CD4-positive, alpha-beta T cell (primary cell): ENCODE data around the gene SLC2A8. TPM values are rescaled to one million over a fixed set of nuclear protein-coding genes. Genes with fewer than 3 reads are reported as not detected.

Experiments
- ATAC-seq: fragments of 200-7000 bp; cut with Tn5 transposase; one replicate; pipeline ENCODE4 v1.10.0; 2022; ENCODE audit warnings: mild to moderate bottlenecking; ENCODE audit not compliant: poor library complexity
- CTCF ChIA-PET: fragments of 350-600 bp; sonication (Branson Sonifier 250); formaldehyde crosslinking; loops from one replicate; lab custom pipeline; 2021; ENCODE audit warnings: antibody characterized with exemption, inconsistent platforms; lab: Charles Lee
- POLR2A ChIA-PET: fragments of 350-600 bp; sonication (Branson Sonifier 250); formaldehyde crosslinking; loops from one replicate; lab custom pipeline; 2021; ENCODE audit warnings: antibody characterized with exemption, inconsistent platforms; lab: Charles Lee
- DNase-seq, 14 experiments: peaks; one replicate each; pipeline ENCODE4 v3.0.0-alpha.2; 2013 to 2020; ENCODE audit warnings: mixed read lengths in 2 of 14
- H3K27ac ChIP-seq, 2 donors: one replicate each; pipeline versions ENCODE4 v1.5.1 to v1.7.0; 2013; ENCODE audit warnings: low read length in 2 of 2, low read depth in 1 of 2, mild to moderate bottlenecking in 1 of 2
- H3K27me3 ChIP-seq, 2 experiments: 1 replicate in 1 of 2; 2 replicates in 1 of 2; pipeline versions ENCODE4 v1.6.1 to v1.7.0; 2013; ENCODE audit warnings: low read length in 2 of 2, control low read depth in 1 of 2, mild to moderate bottlenecking in 1 of 2, moderate library complexity in 1 of 2; ENCODE audit not compliant: insufficient read depth in 2 of 2, control insufficient read depth in 1 of 2
- H3K36me3 ChIP-seq: one replicate; pipeline ENCODE4 v1.6.1; 2013; ENCODE audit warnings: low read length, control low read depth; ENCODE audit not compliant: insufficient read depth
- H3K4me1 ChIP-seq: one replicate; pipeline ENCODE4 v1.6.1; 2013; ENCODE audit warnings: low read length, control low read depth; ENCODE audit not compliant: insufficient read depth
- H3K4me3 ChIP-seq: one replicate; pipeline ENCODE4 v1.5.1; 2013; ENCODE audit warnings: mild to moderate bottlenecking, low read length, moderate library complexity
- H3K9me3 ChIP-seq, 2 experiments: 1 replicate in 1 of 2; 2 replicates in 1 of 2; pipeline versions ENCODE4 v1.6.1 to v1.7.0; 2013; ENCODE audit warnings: low read length in 2 of 2, mild to moderate bottlenecking in 2 of 2, control low read depth in 1 of 2, moderate library complexity in 1 of 2; ENCODE audit not compliant: control insufficient read depth in 1 of 2, insufficient read depth in 1 of 2
- H3K27ac Mint-ChIP-seq: one replicate; pipeline ENCODE4 v1.8.0; 2020; ENCODE audit warnings: mixed read lengths
- H3K27me3 Mint-ChIP-seq: one replicate; pipeline ENCODE4 v1.8.0; 2021; ENCODE audit warnings: mixed read lengths
- H3K36me3 Mint-ChIP-seq: one replicate; pipeline ENCODE4 v1.8.0; 2021; ENCODE audit warnings: low read depth, mixed read lengths
- H3K4me1 Mint-ChIP-seq: one replicate; pipeline ENCODE4 v1.8.0; 2021; ENCODE audit warnings: low read depth, mixed read lengths
- H3K4me3 Mint-ChIP-seq: one replicate; pipeline ENCODE4 v1.8.0; 2020; ENCODE audit warnings: mild to moderate bottlenecking, mixed read lengths
- H3K9me3 Mint-ChIP-seq: one replicate; pipeline ENCODE4 v1.8.0; 2020; ENCODE audit warnings: mixed read lengths
- intact Hi-C, 2 experiments: fragments of 100-400 bp; cut with DNase I in 1 of 2; cut with micrococcal nuclease in 1 of 2; formaldehyde crosslinking; loops; one replicate each; pipeline versions ENCODE4 v1.15.1 to v1.9.0; 2023 to 2025; cut with DNase I, micrococcal nuclease
- total RNA-seq, 174 experiments: library from RNA in 2 of 174; stranded (reverse) in 2 of 174; gene quantifications; one replicate each; pipeline ENCODE4 v1.2.3 and lab custom pipeline; 2021 to 2026
- TF ChIP-seq, protein P1 (sequence below): fragments of 200-600 bp; IDR thresholded peaks from one replicate; pipeline ENCODE4 v1.8.0; 2022; ENCODE audit warnings: antibody characterized with exemption, mild to moderate bottlenecking

Gene SLC2A8
- total RNA-seq, 2 experiments from 2014 or later = 1.6 to 1.8 TPM

DNA sequence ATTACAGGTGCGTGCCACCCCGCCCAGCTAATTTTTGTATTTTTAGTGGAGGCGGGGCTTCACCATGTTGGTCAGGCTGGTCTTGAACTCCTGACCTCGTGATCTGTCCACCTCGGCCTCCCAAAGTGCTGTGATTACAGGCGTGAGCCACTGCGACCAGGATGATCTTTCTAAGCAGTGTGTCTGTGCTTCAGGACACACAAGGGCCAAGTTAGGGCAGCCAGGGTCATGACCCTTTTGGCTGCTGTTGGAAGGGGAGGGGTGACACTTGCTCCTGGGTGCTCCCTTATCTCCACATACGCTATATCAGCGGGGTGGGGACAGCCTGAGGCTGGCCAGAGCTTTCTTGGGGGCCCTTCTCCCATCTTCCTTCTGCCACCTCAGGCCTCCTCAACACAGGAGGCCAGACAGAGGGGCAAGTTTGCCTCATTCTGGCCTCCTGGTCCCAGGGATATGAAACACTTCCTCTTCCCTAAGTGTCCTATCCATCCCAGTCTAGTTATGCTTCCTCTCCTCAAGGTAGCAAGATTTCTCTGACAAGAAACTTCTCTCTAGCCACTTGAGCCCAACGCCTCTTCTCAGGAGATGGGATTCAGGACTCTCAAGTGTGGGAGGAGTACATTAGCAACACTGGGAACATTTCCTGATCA, 25.3 kb downstream of the SLC2A8 start:
- TF ChIP-seq, protein P1, sequence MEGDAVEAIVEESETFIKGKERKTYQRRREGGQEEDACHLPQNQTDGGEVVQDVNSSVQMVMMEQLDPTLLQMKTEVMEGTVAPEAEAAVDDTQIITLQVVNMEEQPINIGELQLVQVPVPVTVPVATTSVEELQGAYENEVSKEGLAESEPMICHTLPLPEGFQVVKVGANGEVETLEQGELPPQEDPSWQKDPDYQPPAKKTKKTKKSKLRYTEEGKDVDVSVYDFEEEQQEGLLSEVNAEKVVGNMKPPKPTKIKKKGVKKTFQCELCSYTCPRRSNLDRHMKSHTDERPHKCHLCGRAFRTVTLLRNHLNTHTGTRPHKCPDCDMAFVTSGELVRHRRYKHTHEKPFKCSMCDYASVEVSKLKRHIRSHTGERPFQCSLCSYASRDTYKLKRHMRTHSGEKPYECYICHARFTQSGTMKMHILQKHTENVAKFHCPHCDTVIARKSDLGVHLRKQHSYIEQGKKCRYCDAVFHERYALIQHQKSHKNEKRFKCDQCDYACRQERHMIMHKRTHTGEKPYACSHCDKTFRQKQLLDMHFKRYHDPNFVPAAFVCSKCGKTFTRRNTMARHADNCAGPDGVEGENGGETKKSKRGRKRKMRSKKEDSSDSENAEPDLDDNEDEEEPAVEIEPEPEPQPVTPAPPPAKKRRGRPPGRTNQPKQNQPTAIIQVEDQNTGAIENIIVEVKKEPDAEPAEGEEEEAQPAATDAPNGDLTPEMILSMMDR = no peak
- no peaks in the 10 kb centered on the region for H3K9me3 Mint-ChIP-seq
- Histone ChIP-seq H3K27me3 (no peaks in the 10 kb centered on the region), H3K9me3 (no peaks in the 10 kb centered on the region), H3K36me3 (no peaks in the 10 kb centered on the region), H3K4me3 (no peak overlapping the region), H3K4me1 (peaks cover 35% of the 10 kb centered on the region), H3K27ac (no peak overlapping the region)
- peaks cover 45% of the 10 kb centered on the region for H3K4me1 Mint-ChIP-seq
- DNase-seq = no peak
- ChIA-PET CTCF (no interaction called here), POLR2A (interaction anchor here (0.6 to 3.6 kb wide), 2 partner anchors 29 to 436 kb away, joined by 3 to 31 read pairs; partner anchors contain the start of genes LRSAM1 and RPL12)
- ATAC-seq = no peak
- H3K36me3 Mint-ChIP-seq = peaks cover 26% of the 10 kb centered on the region
- no peak overlapping the region for H3K27ac Mint-ChIP-seq
- no peaks in the 10 kb centered on the region for H3K27me3 Mint-ChIP-seq
- H3K4me3 Mint-ChIP-seq = peak overlapping the region; percentile 99
- intact Hi-C loops = loop anchor here in 1 of 2 experiments (2.0 to 10.0 kb wide), 3 partner anchors 25 to 507 kb away; partner anchors contain the start of genes RALGPS1 and SLC2A8

DNA sequence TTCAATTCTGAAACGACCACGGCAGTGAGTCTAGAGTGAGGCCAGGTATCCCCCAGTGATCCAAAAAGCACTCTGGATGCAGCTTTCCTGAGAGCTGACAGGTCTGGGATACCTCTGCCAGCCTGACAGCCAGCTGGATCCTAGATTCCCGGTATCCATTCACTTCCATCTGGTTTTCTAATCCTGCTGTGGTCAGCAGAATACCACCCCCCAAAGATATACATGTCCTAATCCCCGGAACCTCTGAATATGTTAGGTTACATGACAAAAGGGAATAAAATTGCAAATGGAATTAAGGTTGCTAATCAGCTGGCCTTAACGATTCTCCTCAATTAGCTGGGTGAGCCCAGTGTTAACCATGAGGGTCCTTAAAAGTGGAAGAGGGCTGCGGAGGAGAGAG, 25.8 kb downstream of the SLC2A8 start:
- Mint-ChIP-seq H3K27me3 (no peaks in the 10 kb centered on the region), H3K4me1 (peaks cover 45% of the 10 kb centered on the region), H3K27ac (peak overlapping the region; percentile 90), H3K36me3 (peaks cover 29% of the 10 kb centered on the region), H3K9me3 (no peaks in the 10 kb centered on the region), H3K4me3 (peak overlapping the region; percentile 99)
- CTCF ChIA-PET = no interaction called here
- Histone ChIP-seq H3K4me1 (peaks cover 38% of the 10 kb centered on the region), H3K27ac (no peak overlapping the region), H3K27me3 (no peaks in the 10 kb centered on the region), H3K36me3 (no peaks in the 10 kb centered on the region), H3K4me3 (no peak overlapping the region), H3K9me3 (no peaks in the 10 kb centered on the region)
- no peak for ATAC-seq
- intact Hi-C loops = loop anchor here in 1 of 2 experiments (2.0 to 10.0 kb wide), 3 partner anchors 26 to 508 kb away; partner anchors contain the start of genes RALGPS1 and SLC2A8
- TF ChIP-seq, protein P1 = no peak
- POLR2A ChIA-PET = interaction anchor here (0.6 to 3.6 kb wide), 7 partner anchors 10 to 437 kb away, joined by 3 to 31 read pairs (median 3); partner anchors contain the start of genes LRSAM1 and RPL12
- no peak for DNase-seq

DNA sequence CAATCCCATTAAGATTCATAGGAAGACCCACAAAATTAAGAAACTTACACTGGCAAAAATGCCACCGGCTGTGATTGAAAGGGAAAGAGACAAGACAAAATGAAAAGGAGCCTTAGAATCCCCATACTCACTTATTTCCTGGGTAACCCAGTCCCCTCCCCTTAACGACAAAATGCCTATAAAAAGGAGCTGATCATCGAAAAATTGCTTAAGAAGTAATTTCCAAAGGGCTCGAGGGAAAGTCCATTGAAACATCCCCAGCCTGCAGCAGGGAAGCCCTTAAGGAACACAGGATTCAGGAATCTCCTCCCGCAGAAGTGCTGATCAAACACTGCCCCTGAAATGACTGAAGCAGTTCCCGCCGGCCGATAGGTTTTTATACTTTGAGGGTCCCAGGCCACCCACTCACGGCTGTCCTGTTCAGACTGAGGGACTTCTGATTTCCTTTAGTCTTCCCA, 26.5 kb downstream of the SLC2A8 start:
- Histone ChIP-seq H3K9me3 (no peaks in the 10 kb centered on the region), H3K36me3 (peaks cover 3% of the 10 kb centered on the region), H3K27ac (peak overlapping the region; percentile 37 to 63), H3K4me1 (peaks cover 37% of the 10 kb centered on the region), H3K27me3 (no peaks in the 10 kb centered on the region), H3K4me3 (peak overlapping the region; percentile 93)
- H3K9me3 Mint-ChIP-seq = no peaks in the 10 kb centered on the region
- H3K27me3 Mint-ChIP-seq = no peaks in the 10 kb centered on the region
- ChIA-PET POLR2A (interaction anchor here (0.7 to 3.6 kb wide), 8 partner anchors 9 to 347 kb away, joined by 3 to 31 read pairs (median 3); partner anchors contain the start of genes LRSAM1 and RPL12), CTCF (interaction anchor here (1.4 kb wide), 1 partner anchor 27 kb away, joined by 8 read pairs; the partner anchor contains the start of genes LRSAM1 and RPL12)
- DNase-seq = no peak
- TF ChIP-seq, protein P1 = no peak
- peak overlapping the region; percentile 90 for H3K27ac Mint-ChIP-seq
- ATAC-seq = no peak
- peak overlapping the region; percentile 99 for H3K4me3 Mint-ChIP-seq
- peaks cover 45% of the 10 kb centered on the region for H3K4me1 Mint-ChIP-seq
- peaks cover 36% of the 10 kb centered on the region for H3K36me3 Mint-ChIP-seq
- intact Hi-C loops = loop anchor here in 1 of 2 experiments (2.0 to 10.0 kb wide), 3 partner anchors 27 to 509 kb away; partner anchors contain the start of genes RALGPS1 and SLC2A8
